ENCODE data around the gene PRR5.

The PRR5 gene

DNA sequence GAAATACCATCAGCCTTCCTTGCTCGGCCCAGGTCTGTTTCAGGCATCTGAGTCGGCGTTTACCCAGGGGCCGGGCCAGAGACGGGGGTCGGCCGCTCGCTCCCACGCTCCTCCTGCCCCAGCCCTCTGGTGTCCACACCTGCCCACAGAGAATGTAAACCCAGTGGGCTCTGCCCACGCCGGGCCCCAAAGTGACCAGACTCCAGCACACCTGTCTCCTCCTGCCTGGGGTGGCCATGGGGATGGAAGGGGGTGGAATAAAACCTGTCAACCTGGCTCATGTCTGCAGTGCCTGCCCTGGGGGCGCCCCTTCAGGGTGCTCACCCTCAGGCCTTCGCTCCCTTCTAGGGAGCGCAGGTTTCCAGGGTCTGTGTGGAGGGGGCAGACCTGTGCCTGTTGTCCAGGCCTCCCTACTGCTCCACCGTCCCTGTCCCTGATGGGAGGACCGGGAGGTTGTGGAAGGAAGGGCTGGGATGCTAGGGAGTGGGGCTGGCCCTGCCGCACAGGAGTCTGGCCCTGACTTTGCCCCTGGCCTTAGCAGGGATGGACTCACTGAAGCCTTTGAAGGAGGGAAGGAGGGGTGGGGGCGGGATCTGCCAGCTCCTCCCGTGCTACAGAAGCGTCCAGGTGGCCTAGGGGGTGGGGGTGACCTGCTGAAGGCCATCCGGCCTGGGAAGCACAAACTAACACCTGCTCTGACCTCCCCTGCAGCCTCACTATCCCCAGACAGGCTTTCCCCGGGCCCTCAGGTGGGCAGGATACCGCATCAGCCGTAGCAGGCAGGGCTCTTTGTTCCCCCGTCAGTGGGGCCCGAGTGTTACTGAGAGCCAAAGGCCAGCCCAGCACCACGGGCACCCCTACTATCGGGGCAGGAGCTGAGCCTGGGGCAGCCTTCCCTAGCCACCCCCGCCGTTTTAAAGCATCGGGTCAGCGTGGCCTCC, 35.7 kb downstream of the PRR5 start:
- TF ChIP-seq POLR2AphosphoS5 (IDR thresholded peaks at IDR 0.05; ENCODE audit: low read depth, low read length) (no peak), REST (IDR thresholded peaks at IDR 0.05; ENCODE audit: insufficient read depth in 1 of 2, low read depth in 2 of 2, low read length in 2 of 2) (no peak), TAF1 (IDR thresholded peaks at IDR 0.05; ENCODE audit: borderline replicate concordance, insufficient read depth, low read length) (no peak), SIN3A (IDR thresholded peaks at IDR 0.05; ENCODE audit: borderline replicate concordance, insufficient read depth, low read length) (no peak), FOXP2 (optimal IDR thresholded peaks at IDR 0.05; ENCODE audit: borderline replicate concordance, extremely low read depth, extremely low read length, insufficient read depth) (no peak)

DNA sequence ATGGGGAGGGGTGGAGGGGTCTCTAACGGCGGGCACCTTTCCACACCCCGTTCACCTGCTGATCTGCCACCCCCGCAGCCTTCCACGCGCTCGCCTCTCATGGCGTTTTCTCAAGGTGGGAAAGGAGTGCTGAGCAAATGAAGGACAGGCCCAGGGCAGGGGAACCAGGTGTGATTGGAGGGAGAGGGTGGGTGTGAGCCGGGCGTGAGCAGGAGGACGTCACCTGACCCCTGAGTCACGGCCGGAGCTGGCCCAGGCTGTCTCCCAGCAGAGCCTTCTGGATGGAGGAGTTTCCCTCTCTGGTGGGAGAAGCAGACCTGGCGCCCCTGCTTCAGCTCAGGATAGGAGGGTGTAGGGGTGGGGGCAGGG, 36.3 kb downstream of the PRR5 start:
- TF ChIP-seq TAF1 (IDR thresholded peaks at IDR 0.05; ENCODE audit: borderline replicate concordance, insufficient read depth, low read length) (no peak), REST (IDR thresholded peaks at IDR 0.05; ENCODE audit: insufficient read depth in 1 of 2, low read depth in 2 of 2, low read length in 2 of 2) (no peak), SIN3A (IDR thresholded peaks at IDR 0.05; ENCODE audit: borderline replicate concordance, insufficient read depth, low read length) (no peak), POLR2AphosphoS5 (IDR thresholded peaks at IDR 0.05; ENCODE audit: low read depth, low read length) (no peak), FOXP2 (optimal IDR thresholded peaks at IDR 0.05; ENCODE audit: borderline replicate concordance, extremely low read depth, extremely low read length, insufficient read depth) (no peak)

- TF ChIP-seq TAF1 (IDR thresholded peaks at IDR 0.05; ENCODE audit: borderline replicate concordance, insufficient read depth, low read length) (no peak), POLR2AphosphoS5 (IDR thresholded peaks at IDR 0.05; ENCODE audit: low read depth, low read length) (no peak), REST (IDR thresholded peaks at IDR 0.05; ENCODE audit: insufficient read depth in 1 of 2, low read depth in 2 of 2, low read length in 2 of 2) (no peak), FOXP2 (optimal IDR thresholded peaks at IDR 0.05; ENCODE audit: borderline replicate concordance, extremely low read depth, extremely low read length, insufficient read depth) (no peak), SIN3A (IDR thresholded peaks at IDR 0.05; ENCODE audit: borderline replicate concordance, insufficient read depth, low read length) (no peak)
Observed at GRCh38 chr22:44739024-44739423, 37.0 kb downstream of the PRR5 start.

- TF ChIP-seq TAF1 (IDR thresholded peaks at IDR 0.05; ENCODE audit: borderline replicate concordance, insufficient read depth, low read length) (no peak), SIN3A (IDR thresholded peaks at IDR 0.05; ENCODE audit: borderline replicate concordance, insufficient read depth, low read length) (no peak), REST (IDR thresholded peaks at IDR 0.05; ENCODE audit: insufficient read depth in 1 of 2, low read depth in 2 of 2, low read length in 2 of 2) (no peak), FOXP2 (optimal IDR thresholded peaks at IDR 0.05; ENCODE audit: borderline replicate concordance, extremely low read depth, extremely low read length, insufficient read depth) (no peak)
Observed at GRCh38 chr22:44740307-44740706, 38.3 kb downstream of the PRR5 start.
